Dendritic cell treated with granulocyte-macrophage colony-stimulating factor and Interleukin-4, amounts not matched to agents 40 ng/mL and 50 ng/mL, for 4 days (primary cell): ENCODE results near the gene HIVEP2.
A peak's percentile ranks its signal among the peaks of the same experiment; 100 is the strongest.

Experiments
- H3K27ac Mint-ChIP-seq: one replicate; pipeline ENCODE4 v1.8.0; 2022; ENCODE audit warnings: mild to moderate bottlenecking, mixed read lengths
- H3K27me3 Mint-ChIP-seq: one replicate; pipeline ENCODE4 v1.8.0; 2022; ENCODE audit warnings: mild to moderate bottlenecking, mixed read lengths
- H3K36me3 Mint-ChIP-seq: one replicate; pipeline ENCODE4 v1.8.0; 2022; ENCODE audit warnings: low read depth, mixed read lengths
- H3K4me1 Mint-ChIP-seq: one replicate; pipeline ENCODE4 v1.8.0; 2022; ENCODE audit warnings: low read depth, mixed read lengths
- H3K4me3 Mint-ChIP-seq: one replicate; pipeline ENCODE4 v1.8.0; 2022; ENCODE audit warnings: mild to moderate bottlenecking, moderate library complexity, mixed read lengths
- H3K9me3 Mint-ChIP-seq: one replicate; pipeline ENCODE4 v1.8.0; 2022; ENCODE audit warnings: mixed read lengths
- intact Hi-C: fragments of 100-400 bp; cut with micrococcal nuclease; formaldehyde crosslinking; loops from one replicate; pipeline ENCODE4 v1.15.0; 2022

HIVEP2 gene

GRCh38 chr6:142744836-142745235 lies 200.1 kb downstream of the HIVEP2 start:
- no peaks in the 10 kb centered on the region for H3K4me1 Mint-ChIP-seq
- no peak overlapping the region for H3K27ac Mint-ChIP-seq
- no peaks in the 10 kb centered on the region for H3K9me3 Mint-ChIP-seq
- H3K27me3 Mint-ChIP-seq = no peaks in the 10 kb centered on the region
- no peaks in the 10 kb centered on the region for H3K36me3 Mint-ChIP-seq
- no peak overlapping the region for H3K4me3 Mint-ChIP-seq
- intact Hi-C loops = no loop called here

- H3K27ac Mint-ChIP-seq = no peak overlapping the region
Measured at GRCh38 chr6:142740449-142740848, 204.5 kb downstream of the HIVEP2 start.

GRCh38 chr6:142738731-142739130 lies 206.2 kb downstream of the HIVEP2 start:
- no peaks in the 10 kb centered on the region for H3K4me1 Mint-ChIP-seq
- intact Hi-C loops = no loop called here
- H3K27me3 Mint-ChIP-seq = no peaks in the 10 kb centered on the region
- no peak overlapping the region for H3K4me3 Mint-ChIP-seq
- H3K36me3 Mint-ChIP-seq = no peaks in the 10 kb centered on the region
- no peak overlapping the region for H3K27ac Mint-ChIP-seq
- H3K9me3 Mint-ChIP-seq = no peaks in the 10 kb centered on the region

More at GRCh38 chr6:142740449-142740848, 204.5 kb downstream of the HIVEP2 start:
- no peaks in the 10 kb centered on the region for H3K27me3 Mint-ChIP-seq
- H3K9me3 Mint-ChIP-seq = no peaks in the 10 kb centered on the region
- no peak overlapping the region for H3K4me3 Mint-ChIP-seq
- intact Hi-C loops = no loop called here
- no peaks in the 10 kb centered on the region for H3K4me1 Mint-ChIP-seq
- H3K36me3 Mint-ChIP-seq = no peaks in the 10 kb centered on the region

- H3K9me3 Mint-ChIP-seq = no peaks in the 10 kb centered on the region
- intact Hi-C loops = no loop called here
- H3K4me3 Mint-ChIP-seq = no peak overlapping the region
- no peak overlapping the region for H3K27ac Mint-ChIP-seq
- H3K27me3 Mint-ChIP-seq = no peaks in the 10 kb centered on the region
- no peaks in the 10 kb centered on the region for H3K4me1 Mint-ChIP-seq
- H3K36me3 Mint-ChIP-seq = no peaks in the 10 kb centered on the region
Measured at GRCh38 chr6:142738035-142738396, 207.0 kb downstream of the HIVEP2 start.

- Mint-ChIP-seq H3K27me3 (no peaks in the 10 kb centered on the region), H3K9me3 (no peaks in the 10 kb centered on the region), H3K4me1 (no peaks in the 10 kb centered on the region), H3K27ac (no peak overlapping the region), H3K36me3 (no peaks in the 10 kb centered on the region), H3K4me3 (no peak overlapping the region)
- intact Hi-C loops = no loop called here
Measured at GRCh38 chr6:142737368-142738034, 207.5 kb downstream of the HIVEP2 start.

GRCh38 chr6:142735204-142735603 lies 209.8 kb downstream of the HIVEP2 start:
- Mint-ChIP-seq H3K27me3 (peaks cover 2% of the 10 kb centered on the region), H3K4me1 (no peaks in the 10 kb centered on the region), H3K27ac (no peak overlapping the region), H3K4me3 (no peak overlapping the region), H3K36me3 (no peaks in the 10 kb centered on the region), H3K9me3 (no peaks in the 10 kb centered on the region)
- intact Hi-C loops = no loop called here

GRCh38 chr6:142732790-142733189 lies 212.2 kb downstream of the HIVEP2 start:
- no peaks in the 10 kb centered on the region for H3K36me3 Mint-ChIP-seq
- no peaks in the 10 kb centered on the region for H3K9me3 Mint-ChIP-seq
- intact Hi-C loops = no loop called here
- peaks cover 18% of the 10 kb centered on the region for H3K4me1 Mint-ChIP-seq
- H3K27me3 Mint-ChIP-seq = peaks cover 2% of the 10 kb centered on the region
- H3K4me3 Mint-ChIP-seq = no peak overlapping the region
- H3K27ac Mint-ChIP-seq = no peak overlapping the region

GRCh38 chr6:142731611-142732010 lies 213.4 kb downstream of the HIVEP2 start:
- Mint-ChIP-seq H3K4me3 (no peak overlapping the region), H3K9me3 (no peaks in the 10 kb centered on the region), H3K27me3 (peaks cover 2% of the 10 kb centered on the region), H3K36me3 (no peaks in the 10 kb centered on the region), H3K4me1 (peaks cover 18% of the 10 kb centered on the region), H3K27ac (no peak overlapping the region)
- intact Hi-C loops = no loop called here

- Mint-ChIP-seq H3K4me3 (no peak overlapping the region), H3K36me3 (no peaks in the 10 kb centered on the region), H3K27ac (no peak overlapping the region), H3K27me3 (peaks cover 5% of the 10 kb centered on the region), H3K9me3 (no peaks in the 10 kb centered on the region), H3K4me1 (peaks cover 23% of the 10 kb centered on the region)
- intact Hi-C loops = no loop called here
Measured at GRCh38 chr6:142729618-142730017, 215.4 kb downstream of the HIVEP2 start.

- Mint-ChIP-seq H3K27me3 (peaks cover 5% of the 10 kb centered on the region), H3K36me3 (no peaks in the 10 kb centered on the region), H3K9me3 (no peaks in the 10 kb centered on the region), H3K27ac (no peak overlapping the region), H3K4me1 (peaks cover 23% of the 10 kb centered on the region), H3K4me3 (no peak overlapping the region)
- intact Hi-C loops = no loop called here
Measured at GRCh38 chr6:142728910-142729481, 216.0 kb downstream of the HIVEP2 start.

- Mint-ChIP-seq H3K27me3 (peaks cover 7% of the 10 kb centered on the region), H3K9me3 (no peaks in the 10 kb centered on the region), H3K27ac (no peak overlapping the region), H3K4me1 (peaks cover 23% of the 10 kb centered on the region), H3K36me3 (no peaks in the 10 kb centered on the region), H3K4me3 (no peak overlapping the region)
- intact Hi-C loops = no loop called here
Measured at GRCh38 chr6:142728364-142728763, 216.6 kb downstream of the HIVEP2 start.

GRCh38 chr6:142726616-142727015 lies 218.4 kb downstream of the HIVEP2 start:
- H3K27me3 Mint-ChIP-seq = peaks cover 11% of the 10 kb centered on the region
- no peak overlapping the region for H3K27ac Mint-ChIP-seq
- no peaks in the 10 kb centered on the region for H3K9me3 Mint-ChIP-seq
- no peak overlapping the region for H3K4me3 Mint-ChIP-seq
- peaks cover 27% of the 10 kb centered on the region for H3K4me1 Mint-ChIP-seq
- H3K36me3 Mint-ChIP-seq = no peaks in the 10 kb centered on the region
- intact Hi-C loops = no loop called here

- peak overlapping the region; percentile 16 for H3K27ac Mint-ChIP-seq
- no peaks in the 10 kb centered on the region for H3K9me3 Mint-ChIP-seq
- no peak overlapping the region for H3K4me3 Mint-ChIP-seq
- H3K4me1 Mint-ChIP-seq = peaks cover 35% of the 10 kb centered on the region
- no peaks in the 10 kb centered on the region for H3K36me3 Mint-ChIP-seq
- H3K27me3 Mint-ChIP-seq = peaks cover 9% of the 10 kb centered on the region
- intact Hi-C loops = no loop called here
Measured at GRCh38 chr6:142725024-142725770, 219.8 kb downstream of the HIVEP2 start.

- no peaks in the 10 kb centered on the region for H3K36me3 Mint-ChIP-seq
- peaks cover 17% of the 10 kb centered on the region for H3K4me1 Mint-ChIP-seq
- intact Hi-C loops = no loop called here
- H3K4me3 Mint-ChIP-seq = no peak overlapping the region
- H3K27me3 Mint-ChIP-seq = peaks cover 16% of the 10 kb centered on the region
- H3K9me3 Mint-ChIP-seq = peaks cover 18% of the 10 kb centered on the region
- H3K27ac Mint-ChIP-seq = no peak overlapping the region
Measured at GRCh38 chr6:142722841-142723240, 222.1 kb downstream of the HIVEP2 start.
